Loucy (cell line): Measurements from ENCODE around the gene PLEKHO2.
A peak's percentile ranks its signal among the peaks of the same experiment; 100 is the strongest.

Experiments used
- H2AFZ ChIP-seq: fragments of 200-600 bp; sonication (generic); 2 replicates; pipeline ENCODE4 v1.6.0; 2016; ENCODE audit warnings: antibody characterized with exemption, mild to moderate bottlenecking, low read length, moderate library complexity
- H3F3A ChIP-seq: fragments of 200-600 bp; 2 replicates; pipeline ENCODE4 v1.6.0; 2016; ENCODE audit warnings: antibody characterized with exemption, low read depth, mild to moderate bottlenecking
- H3K27me3 ChIP-seq: fragments of 200-600 bp; sonication (generic); 2 replicates; pipeline ENCODE4 v1.6.1; 2014; ENCODE audit warnings: low read length, mild to moderate bottlenecking; ENCODE audit not compliant: insufficient read depth, poor library complexity, severe bottlenecking
- H3K36me3 ChIP-seq: fragments of 200-600 bp; sonication (generic); 2 replicates; pipeline ENCODE4 v1.6.1; 2016; ENCODE audit warnings: low read length; ENCODE audit not compliant: insufficient read depth
- H3K4me1 ChIP-seq: fragments of 200-600 bp; sonication (generic); 2 replicates; pipeline ENCODE4 v1.5.1; 2014; ENCODE audit warnings: low read length, mild to moderate bottlenecking; ENCODE audit not compliant: insufficient read depth, poor library complexity, severe bottlenecking
- H3K4me2 ChIP-seq: fragments of 200-600 bp; sonication (generic); 2 replicates; pipeline ENCODE4 v1.6.0; 2014; ENCODE audit warnings: antibody characterized with exemption, low read length, low read depth, mild to moderate bottlenecking; ENCODE audit not compliant: poor library complexity, severe bottlenecking
- H3K4me3 ChIP-seq: fragments of 200-600 bp; sonication (generic); 2 replicates; pipeline ENCODE4 v1.5.1; 2014; ENCODE audit warnings: low read length, mild to moderate bottlenecking, mixed read lengths; ENCODE audit not compliant: poor library complexity, severe bottlenecking
- H3K79me2 ChIP-seq: fragments of 200-600 bp; sonication (generic); 2 replicates; pipeline ENCODE4 v1.6.1; 2014; ENCODE audit warnings: low read length; ENCODE audit not compliant: insufficient read depth
- H3K9ac ChIP-seq: fragments of 200-600 bp; sonication (generic); 2 replicates; pipeline ENCODE4 v1.6.0; 2014; ENCODE audit warnings: mild to moderate bottlenecking, low read depth, low read length, moderate library complexity; ENCODE audit not compliant: poor library complexity, severe bottlenecking
- H3K9me2 ChIP-seq: fragments of 200-600 bp; sonication (generic); replicated peaks from 2 replicates; pipeline ENCODE4 v1.6.1; 2016; ENCODE audit warnings: low read depth, low read length, mixed read lengths
- H3K9me3 ChIP-seq: fragments of 200-600 bp; sonication (generic); 2 replicates; pipeline ENCODE4 v1.6.1; 2014; ENCODE audit warnings: mild to moderate bottlenecking, antibody characterized with exemption, low read length, low read depth; ENCODE audit not compliant: insufficient read depth
- H4K20me1 ChIP-seq: fragments of 200-600 bp; sonication (generic); 2 replicates; pipeline ENCODE4 v1.6.0; 2014; ENCODE audit warnings: antibody characterized with exemption, low read length, mild to moderate bottlenecking; ENCODE audit not compliant: insufficient read depth, poor library complexity, severe bottlenecking
- CTCF ChIP-seq: fragments of 200-600 bp; sonication (generic); conservative IDR thresholded peaks from 2 replicates; pipeline ENCODE4 v1.5.1; 2014; ENCODE audit warnings: mild to moderate bottlenecking, antibody characterized with exemption, low read length
- EZH2phosphoT487 ChIP-seq: fragments of 200-600 bp; IDR thresholded peaks from 2 replicates; pipeline ENCODE4 v1.6.1; 2018; ENCODE audit warnings: antibody characterized with exemption, mild to moderate bottlenecking, moderate library complexity, borderline replicate concordance

PLEKHO2 gene

GRCh38 chr15:64841060-64841343 is 713 bp upstream of the PLEKHO2 start:
- H4K20me1 ChIP-seq = peaks cover 31% of the 10 kb centered on the region
- no peaks in the 10 kb centered on the region for H3K36me3 ChIP-seq
- no peaks in the 10 kb centered on the region for H3K9me2 ChIP-seq
- H3F3A ChIP-seq = peaks cover 6% of the 10 kb centered on the region; the same call in 1 of the 2 replicates
- H3K4me2 ChIP-seq = peak overlapping the region; percentile 99
- peak overlapping the region; percentile 90 for H3K4me3 ChIP-seq
- no peaks in the 10 kb centered on the region for H3K9me3 ChIP-seq
- peaks cover 72% of the 10 kb centered on the region for H3K4me1 ChIP-seq
- peak overlapping the region; percentile 80 for H2AFZ ChIP-seq
- H3K9ac ChIP-seq = peak overlapping the region; percentile 92
- H3K27me3 ChIP-seq = no peaks in the 10 kb centered on the region
- no peak for TF ChIP-seq EZH2phosphoT487
- TF ChIP-seq CTCF = no peak
- peaks cover 50% of the 10 kb centered on the region for H3K79me2 ChIP-seq

- H3K27me3 ChIP-seq = no peaks in the 10 kb centered on the region
- H3K9ac ChIP-seq = peak overlapping the region; percentile 95
- H3K36me3 ChIP-seq = no peaks in the 10 kb centered on the region
- H4K20me1 ChIP-seq = peaks cover 38% of the 10 kb centered on the region
- no peaks in the 10 kb centered on the region for H3K9me2 ChIP-seq
- no peaks in the 10 kb centered on the region for H3K9me3 ChIP-seq
- no peak overlapping the region for H2AFZ ChIP-seq
- H3F3A ChIP-seq = peaks cover 5% of the 10 kb centered on the region; the same call in 1 of the 2 replicates
- H3K4me3 ChIP-seq = peak overlapping the region; percentile 95
- peaks cover 75% of the 10 kb centered on the region for H3K4me1 ChIP-seq
- no peak for TF ChIP-seq CTCF
- H3K79me2 ChIP-seq = peaks cover 63% of the 10 kb centered on the region
- peak overlapping the region; percentile 95 for H3K4me2 ChIP-seq
Measured at GRCh38 chr15:64842096-64842939, 603 bp downstream of the PLEKHO2 start.

DNA sequence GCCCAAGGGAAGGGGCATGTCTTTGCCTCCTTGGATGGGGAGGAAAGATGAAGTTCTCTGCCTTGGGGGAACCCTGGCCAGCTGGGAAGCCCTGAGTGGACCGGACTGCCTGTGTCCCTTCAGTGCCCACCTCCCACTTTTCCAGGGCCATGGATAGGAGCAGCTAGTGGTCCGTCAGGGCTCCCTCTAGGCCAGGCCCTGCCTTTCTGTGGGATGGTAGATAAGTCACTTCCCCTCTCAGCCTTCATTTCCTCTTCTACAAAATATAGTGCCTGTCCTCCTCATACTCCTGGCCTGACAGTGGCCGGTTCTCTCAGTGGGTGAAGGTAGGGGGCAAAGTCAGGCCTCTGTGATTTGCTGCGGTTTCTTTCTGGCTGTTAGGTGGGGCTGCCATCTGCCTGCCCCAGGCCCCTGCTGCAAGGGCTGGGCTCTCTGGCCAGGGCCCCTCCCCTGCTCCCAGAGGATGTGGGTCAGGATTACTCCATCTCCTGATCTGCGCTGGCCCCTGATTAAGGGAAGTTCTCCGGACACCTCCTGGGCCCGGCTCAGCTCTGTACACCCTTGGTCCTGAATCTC is 1.4 kb downstream of the PLEKHO2 start:
- Histone ChIP-seq H3K4me3 (peak overlapping the region; percentile 95), H3K36me3 (no peaks in the 10 kb centered on the region), H3K9me3 (no peaks in the 10 kb centered on the region), H4K20me1 (peaks cover 41% of the 10 kb centered on the region), H3K9ac (peak overlapping the region; percentile 95), H3K4me1 (peaks cover 76% of the 10 kb centered on the region), H3K9me2 (no peaks in the 10 kb centered on the region), H3K27me3 (no peaks in the 10 kb centered on the region), H3K4me2 (peak overlapping the region; percentile 95), H2AFZ (no peak overlapping the region), H3F3A (0 out of 2 replicates have a peak, but pooled peaks cover 3% of the 10 kb centered on the region), H3K79me2 (peaks cover 71% of the 10 kb centered on the region)
- TF ChIP-seq CTCF (no peak), EZH2phosphoT487 (no peak)
